ENCODE measurements around the gene SPOCK1.

The SPOCK1 gene

DNA sequence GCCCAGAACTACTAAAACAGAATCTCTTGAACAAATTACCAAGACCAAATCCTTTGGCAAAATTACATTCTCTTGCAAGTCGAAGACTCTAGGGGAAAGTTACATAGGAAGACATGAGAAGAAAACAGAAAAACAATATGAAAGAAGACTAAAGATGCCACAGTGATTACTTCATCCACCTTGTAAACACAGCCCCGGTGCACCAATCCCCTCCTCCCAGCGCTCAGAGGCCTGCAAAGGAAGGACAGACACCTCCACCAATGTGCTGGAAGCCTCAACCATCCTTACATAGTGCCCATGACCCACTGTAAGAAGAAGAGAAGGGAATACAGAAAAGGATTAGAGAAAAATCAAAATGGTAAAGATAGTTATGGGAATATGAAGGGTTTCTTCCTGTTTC lies 218.5 kb downstream of the SPOCK1 start:
- DNase-seq (ENCODE audit: low read depth): no peak
- TF ChIP-seq, protein P1, sequence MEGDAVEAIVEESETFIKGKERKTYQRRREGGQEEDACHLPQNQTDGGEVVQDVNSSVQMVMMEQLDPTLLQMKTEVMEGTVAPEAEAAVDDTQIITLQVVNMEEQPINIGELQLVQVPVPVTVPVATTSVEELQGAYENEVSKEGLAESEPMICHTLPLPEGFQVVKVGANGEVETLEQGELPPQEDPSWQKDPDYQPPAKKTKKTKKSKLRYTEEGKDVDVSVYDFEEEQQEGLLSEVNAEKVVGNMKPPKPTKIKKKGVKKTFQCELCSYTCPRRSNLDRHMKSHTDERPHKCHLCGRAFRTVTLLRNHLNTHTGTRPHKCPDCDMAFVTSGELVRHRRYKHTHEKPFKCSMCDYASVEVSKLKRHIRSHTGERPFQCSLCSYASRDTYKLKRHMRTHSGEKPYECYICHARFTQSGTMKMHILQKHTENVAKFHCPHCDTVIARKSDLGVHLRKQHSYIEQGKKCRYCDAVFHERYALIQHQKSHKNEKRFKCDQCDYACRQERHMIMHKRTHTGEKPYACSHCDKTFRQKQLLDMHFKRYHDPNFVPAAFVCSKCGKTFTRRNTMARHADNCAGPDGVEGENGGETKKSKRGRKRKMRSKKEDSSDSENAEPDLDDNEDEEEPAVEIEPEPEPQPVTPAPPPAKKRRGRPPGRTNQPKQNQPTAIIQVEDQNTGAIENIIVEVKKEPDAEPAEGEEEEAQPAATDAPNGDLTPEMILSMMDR (conservative IDR thresholded peaks at IDR 0.05; ENCODE audit: control insufficient read depth, insufficient read depth, low read depth, low read length): no peak
- H3K4me3 ChIP-seq (ENCODE audit: control insufficient read depth, low read depth, low read length): no peak overlapping the region

DNA sequence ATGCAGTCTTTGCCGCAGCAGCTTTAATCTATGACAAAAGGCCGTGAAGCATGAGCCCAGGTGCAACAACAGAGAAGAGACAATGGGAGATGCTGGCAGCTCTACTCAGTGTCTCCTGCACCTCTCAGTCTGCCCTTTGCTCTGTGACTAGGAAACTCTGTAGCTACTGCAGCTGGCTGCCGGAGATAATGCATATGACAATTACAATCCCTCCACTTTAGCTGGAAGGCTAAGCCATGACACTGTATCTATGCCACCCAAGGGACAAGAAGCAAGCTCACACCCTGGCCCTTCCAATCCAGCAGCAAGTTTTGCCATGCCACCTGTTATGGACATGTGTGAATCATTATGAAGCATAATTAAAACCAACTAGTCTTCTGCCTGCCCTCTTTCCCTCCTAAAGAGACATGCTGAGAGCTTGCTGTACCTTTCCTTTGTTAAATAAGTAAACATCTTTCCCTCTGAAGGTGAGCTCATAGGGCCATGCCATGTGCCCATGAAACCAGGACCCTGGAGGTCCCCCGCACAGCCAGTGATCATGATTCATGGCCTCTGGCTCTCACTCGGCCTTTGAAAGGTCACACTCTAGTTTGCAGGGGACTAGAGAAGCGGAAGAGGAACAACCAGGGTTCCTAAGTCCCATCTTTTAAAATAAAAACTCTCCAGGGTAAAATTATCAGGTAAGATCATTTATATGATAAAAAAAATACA lies 219.4 kb downstream of the SPOCK1 start:
- TF ChIP-seq, protein P1 (conservative IDR thresholded peaks at IDR 0.05; ENCODE audit: control insufficient read depth, insufficient read depth, low read depth, low read length): no peak
- no peak overlapping the region for H3K4me3 ChIP-seq (ENCODE audit: control insufficient read depth, low read depth, low read length)
- no peak for DNase-seq (ENCODE audit: low read depth)

DNA sequence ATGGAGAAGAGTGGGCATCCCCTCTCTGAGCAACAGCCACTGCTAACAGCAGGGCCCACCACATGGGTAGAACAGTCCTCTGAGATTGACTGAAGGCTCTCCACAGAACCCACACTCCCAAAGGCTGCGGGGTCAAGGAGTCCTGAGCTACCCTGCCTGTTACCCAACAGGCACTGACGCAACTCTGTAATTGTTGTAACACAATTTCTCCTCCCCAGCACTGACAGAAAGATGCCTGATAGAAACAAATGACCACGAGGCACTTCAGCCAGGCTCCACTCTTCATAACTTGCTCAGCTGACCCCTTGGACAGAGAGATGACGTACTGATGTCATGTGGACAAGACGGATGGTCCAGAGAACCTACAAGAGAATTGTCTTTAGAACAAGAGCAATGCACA lies 220.7 kb downstream of the SPOCK1 start:
- DNase-seq (ENCODE audit: low read depth): no peak
- TF ChIP-seq, protein P1 (conservative IDR thresholded peaks at IDR 0.05; ENCODE audit: control insufficient read depth, insufficient read depth, low read depth, low read length): no peak
- H3K4me3 ChIP-seq (ENCODE audit: control insufficient read depth, low read depth, low read length): no peak overlapping the region

DNA sequence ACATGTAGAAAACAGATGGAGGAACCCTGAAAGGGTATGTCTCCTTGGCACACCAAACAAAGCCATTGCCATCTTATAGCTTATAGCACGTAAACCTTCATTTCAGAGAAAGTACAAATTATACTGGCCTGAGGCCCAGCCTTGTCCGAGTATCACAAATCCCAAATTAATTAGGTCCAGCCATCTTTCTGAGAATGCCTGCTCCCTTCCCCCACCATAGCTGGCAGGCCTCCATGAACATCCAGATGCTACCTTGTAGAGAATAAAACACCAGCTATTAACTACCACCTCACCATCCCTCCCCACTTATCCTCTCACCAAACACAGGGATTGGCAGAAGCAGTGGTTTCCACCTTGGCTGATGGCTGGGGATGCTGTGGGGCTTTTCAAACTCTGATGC lies 224.0 kb downstream of the SPOCK1 start:
- DNase-seq (ENCODE audit: low read depth): no peak
- H3K4me3 ChIP-seq (ENCODE audit: control insufficient read depth, low read depth, low read length): no peak overlapping the region
- TF ChIP-seq, protein P1 (conservative IDR thresholded peaks at IDR 0.05; ENCODE audit: control insufficient read depth, insufficient read depth, low read depth, low read length): no peak

DNA sequence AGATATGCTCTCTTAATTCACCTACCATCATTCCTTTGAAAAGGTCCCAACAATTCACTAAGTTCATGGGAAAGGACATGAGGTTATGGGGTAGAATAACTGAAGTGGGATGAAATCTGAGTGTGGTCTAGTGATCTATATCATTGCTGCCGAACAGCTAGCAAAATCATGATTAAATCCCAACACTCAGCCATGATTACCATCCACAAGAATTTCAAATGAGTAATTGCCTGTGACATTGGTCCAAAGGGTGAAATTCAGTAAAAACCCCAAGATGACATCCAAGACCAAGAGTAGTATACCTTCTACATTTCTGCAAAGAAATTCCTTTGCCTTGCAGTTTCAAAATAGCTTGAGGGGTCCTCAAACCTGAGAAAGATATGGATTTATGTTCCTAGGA lies 225.6 kb downstream of the SPOCK1 start:
- DNase-seq (ENCODE audit: low read depth): peak; percentile 34
- H3K4me3 ChIP-seq (ENCODE audit: control insufficient read depth, low read depth, low read length): no peak overlapping the region
- TF ChIP-seq, protein P1 (conservative IDR thresholded peaks at IDR 0.05; ENCODE audit: control insufficient read depth, insufficient read depth, low read depth, low read length): no peak

DNA sequence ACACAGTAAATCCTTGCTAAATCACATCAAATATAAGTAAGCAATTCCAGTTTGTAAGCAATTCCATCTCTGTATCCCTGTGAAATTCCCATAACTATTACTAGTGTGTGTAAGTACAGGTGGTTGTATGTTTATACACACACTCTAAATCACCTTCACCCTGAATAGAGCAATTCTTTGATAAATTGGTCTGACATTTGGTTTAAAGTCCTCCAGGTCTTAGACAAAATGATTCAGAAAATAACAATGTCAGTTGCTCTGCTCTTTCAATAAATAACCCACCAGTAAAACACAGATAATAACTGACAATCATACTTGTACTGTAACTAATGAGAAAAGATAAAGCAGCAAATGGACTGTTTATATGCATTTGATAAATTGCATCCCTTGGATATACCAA lies 226.3 kb downstream of the SPOCK1 start:
- TF ChIP-seq, protein P1 (conservative IDR thresholded peaks at IDR 0.05; ENCODE audit: control insufficient read depth, insufficient read depth, low read depth, low read length): no peak
- H3K4me3 ChIP-seq (ENCODE audit: control insufficient read depth, low read depth, low read length): no peak overlapping the region
- no peak for DNase-seq (ENCODE audit: low read depth)

DNA sequence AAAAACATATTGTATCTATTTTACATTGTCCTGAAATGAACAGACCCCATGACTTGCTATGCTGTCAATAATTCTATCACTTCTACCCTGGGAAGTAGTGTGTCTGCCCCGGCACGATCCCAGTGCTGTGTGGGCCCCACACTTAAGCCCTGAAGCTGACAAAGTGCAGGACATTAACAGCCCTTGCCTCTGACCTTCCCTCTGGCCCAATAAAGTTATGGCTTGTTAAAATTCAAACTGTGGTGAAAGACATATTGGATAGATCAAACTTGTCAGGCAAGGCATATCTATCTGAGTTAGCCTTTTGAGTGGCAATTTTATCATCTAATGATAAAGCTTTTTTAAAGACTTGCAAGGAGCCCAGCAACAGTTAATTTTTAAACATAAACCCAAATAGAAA lies 229.2 kb downstream of the SPOCK1 start:
- TF ChIP-seq, protein P1 (conservative IDR thresholded peaks at IDR 0.05; ENCODE audit: control insufficient read depth, insufficient read depth, low read depth, low read length): no peak
- DNase-seq (ENCODE audit: low read depth): no peak
- no peak overlapping the region for H3K4me3 ChIP-seq (ENCODE audit: control insufficient read depth, low read depth, low read length)

All from fibroblast of mammary gland (primary cell).